Fibroblast of villous mesenchyme (primary cell): ENCODE measurements around the gene GLTPD2. TPM values are rescaled to one million over a fixed set of nuclear protein-coding genes. Genes with fewer than 3 reads are reported as not detected.

Experiments
- DNase-seq: peaks from one replicate; pipeline ENCODE4 v3.0.0-alpha.2; 2010; ENCODE audit warnings: low read depth
- H3K4me3 ChIP-seq: 2 replicates; pipeline ENCODE4 v1.5.1; 2011; ENCODE audit warnings: low read depth, mild to moderate bottlenecking, low read length
- total RNA-seq: library from RNA; depleted of rRNA; stranded (reverse); fragments of >200 nt; gene quantifications from 2 replicates; pipeline ENCODE4 v1.2.3, GENCODE V29; 2012
- TF ChIP-seq, protein P1 (sequence below): IDR thresholded peaks from 2 replicates; pipeline ENCODE4 v1.5.1; 2012; ENCODE audit warnings: low read depth, mild to moderate bottlenecking, low read length; ENCODE audit not compliant: insufficient read depth

GLTPD2 gene
- total RNA-seq, 1 donor = not detected

DNA sequence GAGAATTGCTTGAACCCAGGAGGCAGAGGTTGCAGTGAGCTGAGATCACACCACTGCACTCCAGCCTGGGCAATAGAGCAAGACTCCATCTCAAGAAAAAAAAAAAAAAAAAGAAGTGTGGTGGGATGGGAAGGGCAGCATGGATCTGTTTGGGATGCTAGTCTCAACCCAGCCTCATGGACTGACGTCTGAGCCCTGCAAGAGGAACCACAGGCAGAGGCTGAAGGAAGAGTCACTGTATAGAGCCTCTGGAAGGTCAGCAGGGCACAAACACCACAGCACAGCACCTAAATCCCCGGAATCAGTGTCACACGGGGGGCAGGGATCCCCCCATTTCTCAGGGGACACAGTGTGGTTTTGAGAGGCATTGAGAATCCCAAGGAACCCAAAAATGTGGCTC, 38.2 kb upstream of the GLTPD2 start:
- no peak overlapping the region for H3K4me3 ChIP-seq
- TF ChIP-seq, protein P1, sequence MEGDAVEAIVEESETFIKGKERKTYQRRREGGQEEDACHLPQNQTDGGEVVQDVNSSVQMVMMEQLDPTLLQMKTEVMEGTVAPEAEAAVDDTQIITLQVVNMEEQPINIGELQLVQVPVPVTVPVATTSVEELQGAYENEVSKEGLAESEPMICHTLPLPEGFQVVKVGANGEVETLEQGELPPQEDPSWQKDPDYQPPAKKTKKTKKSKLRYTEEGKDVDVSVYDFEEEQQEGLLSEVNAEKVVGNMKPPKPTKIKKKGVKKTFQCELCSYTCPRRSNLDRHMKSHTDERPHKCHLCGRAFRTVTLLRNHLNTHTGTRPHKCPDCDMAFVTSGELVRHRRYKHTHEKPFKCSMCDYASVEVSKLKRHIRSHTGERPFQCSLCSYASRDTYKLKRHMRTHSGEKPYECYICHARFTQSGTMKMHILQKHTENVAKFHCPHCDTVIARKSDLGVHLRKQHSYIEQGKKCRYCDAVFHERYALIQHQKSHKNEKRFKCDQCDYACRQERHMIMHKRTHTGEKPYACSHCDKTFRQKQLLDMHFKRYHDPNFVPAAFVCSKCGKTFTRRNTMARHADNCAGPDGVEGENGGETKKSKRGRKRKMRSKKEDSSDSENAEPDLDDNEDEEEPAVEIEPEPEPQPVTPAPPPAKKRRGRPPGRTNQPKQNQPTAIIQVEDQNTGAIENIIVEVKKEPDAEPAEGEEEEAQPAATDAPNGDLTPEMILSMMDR = no peak
- no peak for DNase-seq

DNA sequence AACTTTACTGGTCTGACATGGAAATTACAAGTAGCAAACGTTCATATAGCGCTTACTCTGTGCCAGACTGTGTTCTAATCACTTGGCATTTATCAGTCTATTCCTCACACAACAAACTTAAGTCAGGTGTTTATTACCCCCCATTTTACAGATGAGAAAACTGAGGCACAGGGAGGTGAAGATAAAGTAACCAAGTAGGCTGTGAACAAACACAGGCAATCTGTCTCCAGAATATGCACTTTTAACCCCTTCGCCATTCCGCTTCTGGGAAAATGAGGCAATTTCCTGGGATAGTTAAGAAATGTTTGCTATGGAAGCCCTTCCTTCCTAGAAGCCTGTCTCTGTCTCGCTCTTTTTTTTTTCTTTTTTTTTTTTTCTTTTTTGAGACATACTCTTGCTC, 36.8 kb upstream of the GLTPD2 start:
- peak; percentile 47 for DNase-seq
- TF ChIP-seq, protein P1 = no peak
- H3K4me3 ChIP-seq = no peak overlapping the region

DNA sequence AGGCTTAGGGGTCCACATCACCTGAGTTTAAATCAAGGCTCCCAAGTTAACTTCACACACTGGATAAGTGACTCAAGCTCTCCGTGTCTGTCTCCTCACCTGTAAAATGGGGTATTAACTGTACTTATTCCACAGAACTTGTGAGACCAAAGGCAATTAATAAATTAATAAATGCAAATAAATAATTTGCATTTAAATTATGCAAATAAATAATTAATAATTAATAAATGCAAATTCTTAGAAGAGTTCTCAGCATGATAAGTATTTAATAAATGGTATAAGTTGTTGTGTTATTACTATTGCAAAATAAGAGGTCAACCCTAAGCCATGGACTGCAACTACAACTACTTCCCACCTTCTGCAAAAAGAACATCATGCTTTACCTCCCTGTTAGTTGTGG, 35.4 kb upstream of the GLTPD2 start:
- TF ChIP-seq, protein P1 = no peak

DNA sequence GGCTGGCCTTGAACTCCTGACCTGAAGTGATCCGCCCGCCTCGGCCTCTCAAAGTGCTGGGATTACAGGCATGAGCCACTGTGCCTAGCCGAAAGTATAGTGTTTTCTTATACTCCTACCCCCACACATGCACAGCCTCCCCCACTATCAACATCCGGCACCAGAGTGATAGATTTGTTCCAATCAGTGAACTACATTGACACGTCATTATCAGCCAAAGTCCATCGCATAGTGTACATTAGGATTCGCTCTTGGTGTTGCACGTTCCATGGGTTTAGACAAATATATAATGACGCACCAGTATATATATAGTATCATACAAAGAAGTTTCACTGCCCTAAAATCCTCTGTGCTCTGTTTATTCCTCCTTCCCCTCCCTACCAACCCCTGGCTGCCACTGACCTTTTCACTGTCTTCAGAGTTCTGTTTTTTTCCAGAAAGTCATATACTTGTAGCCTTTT, 29.0 kb upstream of the GLTPD2 start:
- TF ChIP-seq, protein P1 = no peak
- DNase-seq = no peak
- no peak overlapping the region for H3K4me3 ChIP-seq

More for the DNA sequence above, 35.4 kb upstream of the GLTPD2 start:
- DNase-seq = no peak
- H3K4me3 ChIP-seq = no peak overlapping the region

DNA sequence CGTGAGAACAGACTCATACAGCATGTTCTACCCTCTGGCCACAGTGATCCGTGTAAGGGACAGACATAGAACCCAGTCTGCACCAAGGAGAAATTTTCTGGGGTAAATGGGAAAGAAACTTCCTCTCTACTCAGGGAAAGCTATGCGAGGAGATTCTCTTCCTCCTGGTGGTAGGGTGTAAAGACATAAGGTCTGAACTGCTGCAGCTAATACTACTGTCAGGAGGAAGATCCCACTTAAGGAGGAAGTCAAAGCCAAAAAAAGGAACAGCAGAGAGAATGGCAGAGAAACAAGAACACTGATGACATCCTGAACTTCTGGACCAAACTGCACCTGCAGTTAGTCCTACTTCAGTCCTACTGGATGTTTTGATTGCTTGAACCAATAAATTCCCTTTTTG, 24.2 kb upstream of the GLTPD2 start:
- no peak overlapping the region for H3K4me3 ChIP-seq
- no peak for DNase-seq
- TF ChIP-seq, protein P1 = no peak

DNA sequence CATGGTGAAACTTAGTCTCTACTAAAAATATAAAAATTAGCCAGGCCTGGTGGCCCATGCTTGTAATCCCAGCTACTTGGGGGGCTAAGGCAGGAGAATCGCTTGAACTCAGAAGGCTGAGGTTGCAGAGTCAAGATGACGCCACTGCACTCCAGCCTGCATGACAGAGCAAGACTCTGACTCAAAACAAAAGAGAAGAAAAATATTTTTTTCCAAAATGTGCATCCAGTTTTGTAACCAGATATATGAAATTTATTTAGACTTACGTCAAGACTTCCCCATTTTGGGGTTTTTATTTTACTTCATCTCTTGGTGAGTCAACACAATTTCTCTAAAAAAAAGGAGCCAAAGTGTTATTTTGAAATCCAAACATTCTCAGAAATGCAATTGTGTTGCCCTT, 22.6 kb upstream of the GLTPD2 start:
- no peak for DNase-seq
- TF ChIP-seq, protein P1 = no peak

DNA sequence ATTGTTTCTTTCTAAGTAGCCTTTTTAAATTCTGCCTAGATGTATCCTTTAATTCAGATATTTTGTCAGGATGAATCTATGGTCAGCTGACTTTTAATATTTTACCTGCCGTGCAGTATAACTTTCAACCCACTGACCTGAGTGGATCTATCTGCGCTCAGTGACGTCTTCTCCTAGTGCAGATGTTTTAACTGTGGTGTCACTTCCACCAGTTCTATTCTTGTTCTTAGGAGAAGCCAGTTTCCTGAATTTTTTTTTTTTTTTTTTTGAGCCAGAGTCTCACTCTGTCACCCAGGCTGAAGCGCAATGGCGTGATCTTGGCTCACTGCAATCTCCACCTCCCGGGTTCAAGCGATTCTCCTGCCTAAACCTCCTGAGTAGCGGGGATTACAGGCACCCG, 22.0 kb upstream of the GLTPD2 start:
- DNase-seq = no peak
- no peak overlapping the region for H3K4me3 ChIP-seq
- TF ChIP-seq, protein P1 = no peak

More for the DNA sequence above, 22.6 kb upstream of the GLTPD2 start:
- no peak overlapping the region for H3K4me3 ChIP-seq
